Transverse colon (tissue), 4 donors: ENCODE data around the gene ZFP42. TPM values are rescaled to one million over a fixed set of nuclear protein-coding genes. Genes with fewer than 3 reads are reported as not detected.
"Not testable (repeated sequence)": the region's sequence is repeated elsewhere in the genome, so short reads cannot be mapped to it uniquely, and the experiment has no call there.

Experiments used
- DNase-seq: peaks from one replicate; pipeline ENCODE4 v3.0.0-alpha.2; 2019
- H3K27ac ChIP-seq, 4 donors: fragments of 200-600 bp; sonication (generic); 2 replicates each; pipeline ENCODE4 v1.5.1; 2016 to 2018; ENCODE audit warnings: inconsistent platforms in 4 of 4
- H3K27me3 ChIP-seq: fragments of 200-600 bp; sonication (generic); 2 replicates; pipeline ENCODE4 v1.5.1; 2017; ENCODE audit warnings: inconsistent platforms
- H3K36me3 ChIP-seq, 4 donors: fragments of 200-600 bp; sonication (generic); 2 replicates each; pipeline ENCODE4 v1.5.1; 2017 to 2019; ENCODE audit warnings: inconsistent platforms in 4 of 4
- H3K4me1 ChIP-seq, 4 donors: fragments of 200-600 bp; sonication (generic); 2 replicates each; pipeline ENCODE4 v1.5.1; 2017 to 2020; ENCODE audit warnings: inconsistent platforms in 4 of 4
- H3K4me3 ChIP-seq, 4 donors: fragments of 200-600 bp; sonication (generic); 1 replicate in 1 of 4; 2 replicates in 3 of 4; pipeline versions ENCODE4 v1.5.1 to v1.6.1; 2017 to 2019; ENCODE audit warnings: inconsistent platforms in 4 of 4
- H3K9me3 ChIP-seq, 2 donors: fragments of 200-600 bp; sonication (generic); 2 replicates each; pipeline ENCODE4 v1.5.1; 2017 to 2019; ENCODE audit warnings: inconsistent platforms in 2 of 2
- CTCF ChIP-seq, 5 experiments: fragments of 200-600 bp in 3 of 5; fragments of 450-650 bp in 2 of 5; sonication (generic) in 3 of 5; IDR thresholded peaks; 1 replicate in 2 of 5; 2 replicates in 3 of 5; pipeline ENCODE4 v1.5.1; 2016 to 2017; ENCODE audit warnings: antibody characterized with exemption in 5 of 5, inconsistent platforms in 3 of 5, mild to moderate bottlenecking in 2 of 5, moderate library complexity in 1 of 5
- EP300 ChIP-seq: sonication (generic); formaldehyde crosslinking; IDR thresholded peaks from one replicate; pipeline ENCODE4 v1.6.1; 2017; ENCODE audit warnings: antibody characterized with exemption, low read depth
- POLR2A ChIP-seq: fragments of 450-650 bp; IDR thresholded peaks from one replicate; pipeline ENCODE4 v1.6.1; 2016; ENCODE audit warnings: antibody characterized with exemption, mild to moderate bottlenecking, moderate library complexity
- POLR2AphosphoS5 ChIP-seq, 3 donors: sonication (generic); formaldehyde crosslinking; IDR thresholded peaks; one replicate each; pipeline ENCODE4 v1.6.1; 2016; ENCODE audit warnings: antibody characterized with exemption in 3 of 3
- WGBS, 2 donors: methylation state at CpG; one replicate each; pipeline ENCODE4 v1.1.5; 2018; ENCODE audit warnings: low coverage in 1 of 2; 5-methylcytosine and 5-hydroxymethylcytosine counted together
- in situ Hi-C, 4 donors: fragments of 200-750 bp; cut with MboI; loops; one replicate each; pipeline versions ENCODE4 v1.15.0 to v1.15.1; 2017; ENCODE audit warnings: low sequenced_read_pairs in 3 of 4, low pct_ligation_motif_present in 1 of 4, low pct_unique_long_range_greater_than_20kb in 1 of 4
- intact Hi-C: fragments of 100-400 bp; cut with DNase I; formaldehyde crosslinking; loops from one replicate; pipeline ENCODE4 v1.15.1; 2023; ENCODE audit warnings: low total_unique reads
- total RNA-seq, 4 donors: library from RNA; depleted of rRNA; stranded (reverse); fragments of >200 nt; gene quantifications; one replicate each; pipeline ENCODE4 v1.1.0, GENCODE V29; 2016

The ZFP42 gene
- total RNA-seq, 4 donors from 2014 or later, result not detected

GRCh38 chr4:188042191-188042590 lies 46.6 kb downstream of the ZFP42 start:
- no peak for TF ChIP-seq CTCF (IDR thresholded peaks at IDR 0.05)
- TF ChIP-seq EP300, result no peak
- no peak overlapping the region for H3K27ac ChIP-seq
- intact Hi-C loops, result no loop called here

GRCh38 chr4:188043154-188043553 lies 47.6 kb downstream of the ZFP42 start:
- no peak overlapping the region for H3K4me3 ChIP-seq
- intact Hi-C loops (no loop called here), in situ Hi-C loops (no loop called here)
- no peaks in the 10 kb centered on the region for H3K36me3 ChIP-seq
- TF ChIP-seq POLR2A, result no peak
- TF ChIP-seq CTCF (IDR thresholded peaks at IDR 0.05), result no peak
- no peak for TF ChIP-seq POLR2AphosphoS5 (IDR thresholded peaks at IDR 0.05)
- no peaks in the 10 kb centered on the region for H3K4me1 ChIP-seq
- 85 to 89% methylated on average over 5 of the region's 5 CpGs for WGBS, 2 donors
- no peaks in the 10 kb centered on the region for H3K9me3 ChIP-seq
- H3K27me3 ChIP-seq, result no peaks in the 10 kb centered on the region
- H3K27ac ChIP-seq, result no peak overlapping the region
- DNase-seq, result no peak

More at GRCh38 chr4:188042191-188042590, 46.6 kb downstream of the ZFP42 start:
- 85% methylated on average over 15 of the region's 15 CpGs; no CpG with 5 or more reads in 1 of the 2 donors for WGBS, 2 donors
- H3K27me3 ChIP-seq, result no peaks in the 10 kb centered on the region
- DNase-seq, result no peak
- in situ Hi-C loops, result no loop called here
- H3K4me3 ChIP-seq, result no peak overlapping the region
- H3K4me1 ChIP-seq, result no peaks in the 10 kb centered on the region
- no peaks in the 10 kb centered on the region for H3K36me3 ChIP-seq
- H3K9me3 ChIP-seq, result no peaks in the 10 kb centered on the region

- WGBS, 2 donors, result 88 to 93% methylated on average over 6 to 10 of the region's 10 CpGs
- in situ Hi-C loops, H3K27me3 ChIP-seq, H3K4me1 ChIP-seq, H3K27ac ChIP-seq, DNase-seq, intact Hi-C loops, H3K4me3 ChIP-seq, H3K36me3 ChIP-seq, H3K9me3 ChIP-seq: not testable (repeated sequence)
These were observed 49.9 kb downstream of the ZFP42 start for GRCh38 chr4:188045461-188045860.

GRCh38 chr4:188046657-188047056 lies 51.1 kb downstream of the ZFP42 start:
- no peak for TF ChIP-seq POLR2A
- TF ChIP-seq EP300, result no peak
- TF ChIP-seq CTCF (IDR thresholded peaks at IDR 0.05), result no peak
- TF ChIP-seq POLR2AphosphoS5 (IDR thresholded peaks at IDR 0.05), result no peak
- no peak for DNase-seq
- H3K36me3 ChIP-seq, result no peaks in the 10 kb centered on the region
- no peaks in the 10 kb centered on the region for H3K9me3 ChIP-seq
- 54 to 64% methylated on average over 3 of the region's 3 CpGs for WGBS, 2 donors
- H3K4me1 ChIP-seq, result no peaks in the 10 kb centered on the region
- intact Hi-C loops, result no loop called here
- H3K27me3 ChIP-seq, result no peaks in the 10 kb centered on the region
- H3K27ac ChIP-seq, result no peak overlapping the region
- in situ Hi-C loops, result no loop called here
- H3K4me3 ChIP-seq, result no peak overlapping the region

GRCh38 chr4:188053302-188053701 lies 57.7 kb downstream of the ZFP42 start:
- Histone ChIP-seq H3K27ac (no peak overlapping the region), H3K4me3 (no peak overlapping the region), H3K4me1 (no peaks in the 10 kb centered on the region), H3K36me3 (no peaks in the 10 kb centered on the region), H3K27me3 (no peaks in the 10 kb centered on the region), H3K9me3 (no peaks in the 10 kb centered on the region)
- DNase-seq, result no peak
- TF ChIP-seq POLR2AphosphoS5 (IDR thresholded peaks at IDR 0.05) (no peak), CTCF (IDR thresholded peaks at IDR 0.05) (no peak), POLR2A (no peak), EP300 (no peak)
- intact Hi-C loops, result no loop called here
- in situ Hi-C loops, result no loop called here
- 70 to 90% methylated on average over 3 to 9 of the region's 9 CpGs for WGBS, 2 donors
